ENCODE measurements around the gene IFT122. TPM values are rescaled to one million over a fixed set of nuclear protein-coding genes. Genes with fewer than 3 reads are reported as not detected.

IFT122 gene
- total and polyA plus RNA-seq, 8 donors: 9.9 to 163 (median 19.6) TPM

- WGBS, 5 donors: 76 to 86% (median 82%) methylated on average over 15 to 18 of the region's 18 CpGs
- Histone ChIP-seq H3K36me3 (peaks cover 26 to 49% (median 48%) of the 10 kb centered on the region in 4 donors), H3K27me3 (no peaks in the 10 kb centered on the region), H3K9me3 (no peaks in the 10 kb centered on the region), H3K27ac (peak overlapping the region in 2 of 5 donors; percentile 18 to 38), H3K4me1 (peaks cover 39 to 76% (median 51%) of the 10 kb centered on the region in 4 donors), H3K4me3 (no peak overlapping the region)
- intact Hi-C loops (cut with DNase I; ENCODE audit: low total_unique reads): no loop called here
- no peak for DNase-seq
- no peak for TF ChIP-seq POLR2AphosphoS5 (IDR thresholded peaks at IDR 0.05)
- TF ChIP-seq, protein P1, sequence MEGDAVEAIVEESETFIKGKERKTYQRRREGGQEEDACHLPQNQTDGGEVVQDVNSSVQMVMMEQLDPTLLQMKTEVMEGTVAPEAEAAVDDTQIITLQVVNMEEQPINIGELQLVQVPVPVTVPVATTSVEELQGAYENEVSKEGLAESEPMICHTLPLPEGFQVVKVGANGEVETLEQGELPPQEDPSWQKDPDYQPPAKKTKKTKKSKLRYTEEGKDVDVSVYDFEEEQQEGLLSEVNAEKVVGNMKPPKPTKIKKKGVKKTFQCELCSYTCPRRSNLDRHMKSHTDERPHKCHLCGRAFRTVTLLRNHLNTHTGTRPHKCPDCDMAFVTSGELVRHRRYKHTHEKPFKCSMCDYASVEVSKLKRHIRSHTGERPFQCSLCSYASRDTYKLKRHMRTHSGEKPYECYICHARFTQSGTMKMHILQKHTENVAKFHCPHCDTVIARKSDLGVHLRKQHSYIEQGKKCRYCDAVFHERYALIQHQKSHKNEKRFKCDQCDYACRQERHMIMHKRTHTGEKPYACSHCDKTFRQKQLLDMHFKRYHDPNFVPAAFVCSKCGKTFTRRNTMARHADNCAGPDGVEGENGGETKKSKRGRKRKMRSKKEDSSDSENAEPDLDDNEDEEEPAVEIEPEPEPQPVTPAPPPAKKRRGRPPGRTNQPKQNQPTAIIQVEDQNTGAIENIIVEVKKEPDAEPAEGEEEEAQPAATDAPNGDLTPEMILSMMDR (IDR thresholded peaks at IDR 0.05): no peak
Observed at GRCh38 chr3:129555616-129556357, 115.8 kb downstream of the IFT122 start.

- H3K4me3 ChIP-seq: no peak overlapping the region
- H3K9me3 ChIP-seq: no peaks in the 10 kb centered on the region
- intact Hi-C loops (cut with DNase I; ENCODE audit: low total_unique reads): no loop called here
- peaks cover 26 to 54% (median 48%) of the 10 kb centered on the region in 4 donors for H3K36me3 ChIP-seq
- DNase-seq: no peak
- peaks cover 44 to 82% (median 56%) of the 10 kb centered on the region in 4 donors for H3K4me1 ChIP-seq
- 90 to 100% (median 92%) methylated on average over 6 to 15 of the region's 15 CpGs for WGBS, 5 donors
- H3K27me3 ChIP-seq: no peaks in the 10 kb centered on the region
- TF ChIP-seq POLR2A (IDR thresholded peaks at IDR 0.05): no peak
- TF ChIP-seq POLR2AphosphoS5 (IDR thresholded peaks at IDR 0.05): no peak
- TF ChIP-seq EP300 (IDR thresholded peaks at IDR 0.05): no peak
- TF ChIP-seq, protein P1 (IDR thresholded peaks at IDR 0.05): no peak
- no peak overlapping the region for H3K27ac ChIP-seq
Observed at GRCh38 chr3:129556358-129556695, 116.3 kb downstream of the IFT122 start.

DNA sequence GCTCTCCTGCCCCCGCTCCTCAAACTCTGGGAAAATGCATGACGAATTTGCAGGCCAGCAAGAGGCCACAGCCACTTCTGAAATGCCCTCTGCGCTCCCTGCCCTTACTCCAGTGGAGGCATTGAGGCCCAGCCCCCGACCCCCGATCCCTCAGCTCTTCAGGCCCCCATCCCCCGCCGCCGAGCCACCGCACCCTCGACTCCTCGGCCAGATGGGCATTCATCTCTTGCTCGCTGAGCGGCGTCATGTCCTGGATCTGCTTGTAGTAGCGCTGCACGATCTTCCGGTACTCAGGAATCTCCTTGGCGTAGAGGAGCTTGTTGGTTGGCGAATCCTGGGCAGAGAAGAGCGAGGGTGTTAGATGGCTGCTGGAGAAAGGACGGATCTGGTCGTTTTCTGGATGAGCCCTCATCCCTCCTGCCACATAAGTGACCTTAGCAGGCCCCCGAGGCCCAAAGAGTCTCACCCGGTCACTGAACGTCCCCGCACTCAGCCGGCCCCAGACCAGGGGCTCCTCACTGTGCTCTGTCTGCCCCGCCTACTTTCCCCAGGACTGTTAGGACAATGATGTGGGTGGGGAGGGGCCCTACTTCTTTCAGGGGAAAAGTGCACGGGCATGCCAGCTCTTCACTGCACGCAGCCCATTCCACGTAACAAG, 117.0 kb downstream of the IFT122 start:
- no peaks in the 10 kb centered on the region for H3K27me3 ChIP-seq
- DNase-seq: no peak
- no peaks in the 10 kb centered on the region for H3K9me3 ChIP-seq
- no peak overlapping the region for H3K4me3 ChIP-seq
- TF ChIP-seq, protein P1 (IDR thresholded peaks at IDR 0.05): no peak
- no peak for TF ChIP-seq POLR2AphosphoS5 (IDR thresholded peaks at IDR 0.05)
- TF ChIP-seq POLR2A (IDR thresholded peaks at IDR 0.05): no peak
- TF ChIP-seq EP300 (IDR thresholded peaks at IDR 0.05): no peak
- peaks cover 26 to 61% (median 52%) of the 10 kb centered on the region in 4 donors for H3K36me3 ChIP-seq
- peak overlapping the region in 3 of 5 donors; percentile 60 to 84 (median 83) for H3K27ac ChIP-seq
- peaks cover 50 to 88% (median 62%) of the 10 kb centered on the region in 4 donors for H3K4me1 ChIP-seq
- WGBS, 5 donors: 80 to 84% (median 83%) methylated on average over 28 to 31 of the region's 31 CpGs
- intact Hi-C loops (cut with DNase I; ENCODE audit: low total_unique reads): no loop called here

DNA sequence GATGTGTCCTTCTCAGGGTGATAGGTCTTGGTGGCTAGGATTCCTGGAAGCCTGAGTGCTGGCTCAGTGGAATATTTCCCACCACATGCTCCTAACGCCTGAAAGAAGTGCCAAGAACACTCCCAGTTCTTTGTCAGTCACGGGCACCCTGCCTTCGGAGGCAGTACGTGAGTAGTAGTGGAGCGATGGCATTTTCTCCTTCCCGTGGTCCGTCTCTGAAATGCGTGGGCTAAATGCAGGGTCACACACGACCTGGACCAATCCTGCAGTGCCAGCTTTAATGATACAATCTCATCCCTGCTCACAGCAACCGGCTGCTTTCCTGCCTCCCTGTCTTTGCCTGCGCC, 117.5 kb downstream of the IFT122 start:
- TF ChIP-seq EP300 (IDR thresholded peaks at IDR 0.05) (no peak), POLR2AphosphoS5 (IDR thresholded peaks at IDR 0.05) (peak in 1 of 3 donors; percentile 18), POLR2A (IDR thresholded peaks at IDR 0.05) (no peak)
- TF ChIP-seq, protein P1 (IDR thresholded peaks at IDR 0.05): no peak
- Histone ChIP-seq H3K27ac (peak overlapping the region in 4 of 5 donors; percentile 11 to 84 (median 72)), H3K36me3 (peaks cover 26 to 66% (median 58%) of the 10 kb centered on the region in 4 donors), H3K9me3 (no peaks in the 10 kb centered on the region), H3K4me3 (no peak overlapping the region), H3K27me3 (no peaks in the 10 kb centered on the region), H3K4me1 (peaks cover 50 to 93% (median 63%) of the 10 kb centered on the region in 4 donors)
- WGBS, 5 donors: 57 to 75% (median 68%) methylated on average over 11 of the region's 11 CpGs
- DNase-seq: peak in 1 of 2 donors; percentile 57
- intact Hi-C loops (cut with DNase I; ENCODE audit: low total_unique reads): no loop called here
